Esophagus muscularis mucosa (tissue), 3 donors: Measurements from ENCODE around the gene VAV1.

Experiments
- EP300 ChIP-seq: sonication (generic); formaldehyde crosslinking; IDR thresholded peaks from one replicate; pipeline ENCODE4 v1.6.1; 2017; ENCODE audit warnings: antibody characterized with exemption
- TF ChIP-seq, protein P1 (sequence below), 3 experiments: fragments of 200-600 bp in 2 of 3; fragments of 450-650 bp in 1 of 3; sonication (generic) in 2 of 3; IDR thresholded peaks; one replicate each; pipeline ENCODE4 v1.5.1; 2017 to 2019; ENCODE audit warnings: antibody characterized with exemption in 3 of 3, mild to moderate bottlenecking in 2 of 3, moderate library complexity in 1 of 3

DNA sequence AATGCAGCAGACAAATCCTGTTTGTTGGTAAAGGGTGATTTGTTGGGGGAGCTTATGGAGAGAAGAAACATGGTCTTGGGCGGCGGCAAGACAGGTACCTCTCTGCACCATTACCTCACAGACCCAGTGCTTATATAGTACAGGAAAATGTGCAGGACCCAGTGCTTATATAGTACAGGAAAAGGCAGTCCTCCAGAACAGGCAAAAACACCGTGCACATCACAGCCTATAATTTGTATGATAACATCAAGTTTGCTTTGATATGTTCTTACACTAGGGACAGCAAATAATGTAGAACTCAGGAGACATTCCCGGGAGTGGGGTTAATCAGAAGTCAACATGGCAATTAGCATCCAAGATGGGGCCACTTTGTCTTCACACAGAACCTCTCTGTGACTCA lies 20.9 kb downstream of the VAV1 start:
- TF ChIP-seq, protein P1, sequence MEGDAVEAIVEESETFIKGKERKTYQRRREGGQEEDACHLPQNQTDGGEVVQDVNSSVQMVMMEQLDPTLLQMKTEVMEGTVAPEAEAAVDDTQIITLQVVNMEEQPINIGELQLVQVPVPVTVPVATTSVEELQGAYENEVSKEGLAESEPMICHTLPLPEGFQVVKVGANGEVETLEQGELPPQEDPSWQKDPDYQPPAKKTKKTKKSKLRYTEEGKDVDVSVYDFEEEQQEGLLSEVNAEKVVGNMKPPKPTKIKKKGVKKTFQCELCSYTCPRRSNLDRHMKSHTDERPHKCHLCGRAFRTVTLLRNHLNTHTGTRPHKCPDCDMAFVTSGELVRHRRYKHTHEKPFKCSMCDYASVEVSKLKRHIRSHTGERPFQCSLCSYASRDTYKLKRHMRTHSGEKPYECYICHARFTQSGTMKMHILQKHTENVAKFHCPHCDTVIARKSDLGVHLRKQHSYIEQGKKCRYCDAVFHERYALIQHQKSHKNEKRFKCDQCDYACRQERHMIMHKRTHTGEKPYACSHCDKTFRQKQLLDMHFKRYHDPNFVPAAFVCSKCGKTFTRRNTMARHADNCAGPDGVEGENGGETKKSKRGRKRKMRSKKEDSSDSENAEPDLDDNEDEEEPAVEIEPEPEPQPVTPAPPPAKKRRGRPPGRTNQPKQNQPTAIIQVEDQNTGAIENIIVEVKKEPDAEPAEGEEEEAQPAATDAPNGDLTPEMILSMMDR (IDR thresholded peaks at IDR 0.05): no peak
- TF ChIP-seq EP300: no peak
